Progenitor cell of endocrine pancreas (in vitro differentiated cells): ENCODE results near the gene AADACL3. TPM values are rescaled to one million over a fixed set of nuclear protein-coding genes. Genes with fewer than 3 reads are reported as not detected.
"Not testable (repeated sequence)": the region's sequence is repeated elsewhere in the genome, so short reads cannot be mapped to it uniquely, and the experiment has no call there.

ENCODE experiments used
- DNase-seq: peaks from one replicate; pipeline ENCODE4 v3.0.0; 2021; ENCODE audit warnings: low spot score; ENCODE audit not compliant: unreplicated experiment
- H3K27ac Mint-ChIP-seq: 2 replicates; pipeline ENCODE4 v1.8.0; 2021; ENCODE audit warnings: mild to moderate bottlenecking, moderate library complexity, mixed read lengths
- H3K27me3 Mint-ChIP-seq: 2 replicates; pipeline ENCODE4 v1.8.0; 2021; ENCODE audit warnings: mixed read lengths
- H3K36me3 Mint-ChIP-seq: 2 replicates; pipeline ENCODE4 v1.8.0; 2022; ENCODE audit warnings: mixed read lengths; ENCODE audit not compliant: insufficient read depth
- H3K4me1 Mint-ChIP-seq: 2 replicates; pipeline ENCODE4 v1.8.0; 2021; ENCODE audit warnings: low read depth, mixed read lengths
- H3K4me3 Mint-ChIP-seq: 2 replicates; pipeline ENCODE4 v1.8.0; 2021; ENCODE audit warnings: low read depth, mild to moderate bottlenecking, moderate library complexity, mixed read lengths
- H3K9me3 Mint-ChIP-seq: 2 replicates; pipeline ENCODE4 v1.8.0; 2021; ENCODE audit warnings: low read depth, mixed read lengths
- CTCF ChIP-seq: fragments of 200-600 bp; sonication (generic); IDR thresholded peaks from one replicate; pipeline ENCODE4 v1.5.0; 2021; ENCODE audit warnings: antibody characterized with exemption, mild to moderate bottlenecking; ENCODE audit not compliant: unreplicated experiment
- long read RNA-seq: library from polyadenylated mRNA; unstranded; transcript quantifications from one replicate; pipeline ENCODE4 v2.0.0, GENCODE V29; 2020
- total RNA-seq: library from RNA; stranded (reverse); gene quantifications from 2 replicates; pipeline ENCODE4 v1.2.1, GENCODE V29; 2021

AADACL3 gene, protein sequence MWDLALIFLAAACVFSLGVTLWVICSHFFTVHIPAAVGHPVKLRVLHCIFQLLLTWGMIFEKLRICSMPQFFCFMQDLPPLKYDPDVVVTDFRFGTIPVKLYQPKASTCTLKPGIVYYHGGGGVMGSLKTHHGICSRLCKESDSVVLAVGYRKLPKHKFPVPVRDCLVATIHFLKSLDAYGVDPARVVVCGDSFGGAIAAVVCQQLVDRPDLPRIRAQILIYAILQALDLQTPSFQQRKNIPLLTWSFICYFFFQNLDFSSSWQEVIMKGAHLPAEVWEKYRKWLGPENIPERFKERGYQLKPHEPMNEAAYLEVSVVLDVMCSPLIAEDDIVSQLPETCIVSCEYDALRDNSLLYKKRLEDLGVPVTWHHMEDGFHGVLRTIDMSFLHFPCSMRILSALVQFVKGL
- total RNA-seq: not detected in 2 replicates
- long read RNA-seq: 0 reads

DNA sequence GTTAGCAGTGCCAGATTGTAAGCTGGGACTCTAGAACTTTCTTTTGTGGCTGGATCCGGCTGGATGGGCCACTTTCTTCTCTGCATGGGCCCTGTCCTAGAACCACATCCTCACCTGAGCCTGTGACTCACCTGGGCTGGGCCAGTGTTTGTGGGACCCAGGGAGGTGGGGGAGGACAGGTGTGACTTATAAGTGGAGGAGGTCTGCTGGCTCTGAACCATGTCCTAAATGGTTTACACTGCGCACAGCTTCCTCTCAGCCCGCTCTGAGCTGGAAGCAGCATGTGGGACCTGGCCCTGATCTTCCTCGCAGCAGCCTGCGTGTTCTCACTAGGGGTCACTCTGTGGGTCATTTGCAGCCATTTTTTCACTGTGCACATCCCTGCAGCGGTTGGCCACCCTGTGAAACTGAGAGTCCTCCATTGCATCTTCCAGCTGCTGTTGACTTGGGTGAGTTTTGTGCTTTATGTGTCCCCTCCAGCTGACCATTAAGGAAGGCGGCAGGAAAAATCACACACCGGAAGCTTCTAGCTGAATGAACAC, at the start of gene AADACL3:
AADACL3 (plus strand) TSS at position 215 of the 542 bp plus-strand sequence; CDS start at position 282, 67 bp downstream.
- Mint-ChIP-seq H3K4me3 (no peak within 1 kb of the TSS), H3K4me1 (peaks cover 3% of the 10 kb centered on the region), H3K27me3 (no peaks in the 10 kb centered on the region), H3K9me3 (no peaks in the 10 kb centered on the region), H3K27ac (no peak within 1 kb of the TSS), H3K36me3 (no peaks in the 10 kb centered on the region)
- TF ChIP-seq CTCF: no peak
- DNase-seq: no peak

- Mint-ChIP-seq H3K36me3 (peaks cover 3% of the 10 kb centered on the region), H3K4me3 (no peak overlapping the region), H3K27ac (no peak overlapping the region), H3K27me3 (no peaks in the 10 kb centered on the region), H3K9me3 (peaks cover 15% of the 10 kb centered on the region), H3K4me1 (peaks cover 3% of the 10 kb centered on the region)
- TF ChIP-seq CTCF: no peak
- no peak for DNase-seq
Measured at GRCh38 chr1:12666141-12666735, 49.7 kb upstream of the AADACL3 start.

DNA sequence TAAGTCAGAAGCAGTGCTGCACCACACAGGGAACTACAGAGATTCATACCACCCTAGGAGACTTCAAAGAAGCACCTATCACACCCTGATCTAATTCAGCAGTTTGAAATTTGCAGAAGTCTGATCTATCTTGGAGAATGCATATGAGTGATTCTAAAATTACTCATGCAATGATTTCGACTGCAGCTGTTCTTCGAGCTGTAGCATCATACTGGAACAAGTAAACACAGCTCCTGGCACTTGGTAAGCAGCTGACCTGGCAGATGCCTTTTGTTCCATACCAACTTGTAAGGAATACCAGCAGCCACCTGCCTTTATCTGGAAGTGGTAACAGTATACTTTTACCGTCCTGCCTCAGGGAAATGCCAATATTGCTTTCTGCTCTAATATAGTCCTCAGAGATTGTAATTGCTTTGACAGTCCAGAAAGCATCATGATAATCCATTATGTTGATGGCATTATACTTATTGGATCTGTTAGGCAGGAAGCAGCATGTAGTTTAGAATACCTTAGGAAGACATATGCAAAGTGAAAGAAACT, 46.3 kb upstream of the AADACL3 start:
- H3K27ac Mint-ChIP-seq: no peak overlapping the region
- DNase-seq: no peak
- no peak for TF ChIP-seq CTCF
- peaks cover 7% of the 10 kb centered on the region for H3K4me1 Mint-ChIP-seq
- H3K36me3 Mint-ChIP-seq: peaks cover 4% of the 10 kb centered on the region
- H3K27me3 Mint-ChIP-seq: no peaks in the 10 kb centered on the region
- peaks cover 21% of the 10 kb centered on the region for H3K9me3 Mint-ChIP-seq
- H3K4me3 Mint-ChIP-seq: no peak overlapping the region

DNA sequence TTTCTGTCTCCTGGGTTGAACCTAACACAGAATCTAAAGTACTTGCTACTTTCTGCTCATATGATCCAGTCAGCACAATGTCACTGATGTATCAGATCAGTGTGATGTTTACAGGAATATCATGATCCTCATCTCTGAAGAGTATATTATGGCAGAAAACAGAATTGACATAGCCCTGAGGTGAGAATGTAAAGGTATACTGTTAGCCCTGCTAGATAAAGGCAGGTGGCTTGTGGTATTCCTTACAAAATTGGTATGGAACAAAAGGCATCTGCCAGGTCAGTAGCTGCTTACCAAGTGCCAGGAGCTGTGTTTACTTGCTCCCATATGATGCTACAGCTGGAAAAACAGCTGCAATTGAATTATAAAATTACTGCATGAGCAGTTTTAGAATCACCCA, 41.6 kb upstream of the AADACL3 start:
- H3K4me1 Mint-ChIP-seq: peaks cover 7% of the 10 kb centered on the region
- no peak for TF ChIP-seq CTCF
- DNase-seq: no peak
- peaks cover 9% of the 10 kb centered on the region for H3K9me3 Mint-ChIP-seq
- peaks cover 4% of the 10 kb centered on the region for H3K27me3 Mint-ChIP-seq
- no peak overlapping the region for H3K4me3 Mint-ChIP-seq
- H3K36me3 Mint-ChIP-seq: peaks cover 1% of the 10 kb centered on the region
- no peak overlapping the region for H3K27ac Mint-ChIP-seq

DNA sequence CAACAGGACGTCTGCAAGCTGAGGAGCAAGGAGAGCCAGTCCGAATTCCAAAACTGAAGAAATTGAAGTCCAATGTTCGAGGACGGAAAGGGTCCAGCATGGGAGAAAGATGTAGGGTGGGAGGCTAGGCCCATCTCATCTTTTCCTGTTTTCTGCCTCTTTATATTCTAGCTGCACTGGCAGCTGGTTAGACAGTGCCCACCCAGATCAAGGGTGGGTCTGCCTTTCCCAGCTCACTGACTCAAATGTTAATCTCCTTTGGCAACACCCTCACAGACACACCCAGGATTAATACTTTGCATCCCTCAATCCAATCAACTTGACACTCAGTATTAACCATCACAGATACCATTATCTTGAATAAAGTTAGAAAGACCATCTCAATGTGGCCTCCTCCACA, 39.8 kb upstream of the AADACL3 start:
- DNase-seq, H3K27me3 Mint-ChIP-seq, H3K27ac Mint-ChIP-seq, H3K36me3 Mint-ChIP-seq, H3K4me1 Mint-ChIP-seq, H3K4me3 Mint-ChIP-seq: not testable (repeated sequence)
- peaks cover 12% of the 10 kb centered on the region for H3K9me3 Mint-ChIP-seq
